Islet of Langerhans (tissue), 1 donor: ENCODE data around the gene SDK1.
A peak's percentile ranks its signal among the peaks of the same experiment; 100 is the strongest.

Experiments
- FAIRE-seq: peaks from one replicate; lab custom pipeline; 2011; peaks lifted over from hg19 to GRCh38; lab: Jason Lieb, UNC

SDK1 gene

GRCh38 chr7:3592401-3593134 lies 291.5 kb downstream of the SDK1 start:
- peak; percentile 71 for FAIRE-seq

GRCh38 chr7:3594901-3595300 lies 293.8 kb downstream of the SDK1 start:
- FAIRE-seq = no peak

GRCh38 chr7:3598854-3599253 lies 297.8 kb downstream of the SDK1 start:
- no peak for FAIRE-seq

DNA sequence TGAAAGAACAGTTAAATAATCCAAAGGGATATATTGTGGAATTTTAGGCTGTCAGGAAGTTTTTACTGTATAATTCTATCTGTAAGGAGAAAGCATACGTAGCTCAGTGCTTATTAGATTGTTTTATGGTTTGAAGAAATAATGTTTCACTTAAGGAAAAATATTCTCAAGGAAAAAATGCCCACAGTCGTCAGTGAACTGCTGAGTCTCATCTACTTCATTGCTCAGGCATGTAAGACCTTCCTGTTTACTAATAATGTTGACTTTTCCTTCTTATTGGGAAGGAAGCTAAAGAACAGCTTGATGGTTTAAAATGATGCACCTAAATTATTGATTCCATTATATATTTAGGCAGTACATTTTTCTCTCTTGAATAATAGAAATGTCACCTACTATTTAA lies 304.2 kb downstream of the SDK1 start:
- FAIRE-seq = peak; percentile 24

- FAIRE-seq = no peak
Observed at GRCh38 chr7:3606436-3606835, 305.4 kb downstream of the SDK1 start.

DNA sequence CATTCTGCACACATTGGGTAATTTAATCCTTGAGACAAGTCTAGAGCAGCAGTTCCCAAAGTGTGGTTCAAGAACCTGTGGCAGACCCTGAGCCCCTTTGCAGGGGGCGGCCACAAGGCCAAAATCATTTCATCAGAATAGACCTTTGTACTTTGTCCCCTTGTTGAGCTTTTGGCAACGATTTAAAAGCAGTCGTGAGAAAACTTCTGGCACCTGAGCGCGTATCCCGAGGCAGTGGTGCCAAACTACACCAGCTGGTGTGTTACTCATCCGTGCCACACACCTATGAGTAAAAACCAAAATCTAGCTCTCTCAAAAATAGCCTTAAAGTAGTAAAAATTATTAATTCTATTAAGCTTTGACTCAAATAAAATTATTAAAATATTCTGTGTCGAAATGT lies 306.8 kb downstream of the SDK1 start:
- FAIRE-seq = no peak

GRCh38 chr7:3616306-3616705 lies 315.3 kb downstream of the SDK1 start:
- FAIRE-seq = no peak

DNA sequence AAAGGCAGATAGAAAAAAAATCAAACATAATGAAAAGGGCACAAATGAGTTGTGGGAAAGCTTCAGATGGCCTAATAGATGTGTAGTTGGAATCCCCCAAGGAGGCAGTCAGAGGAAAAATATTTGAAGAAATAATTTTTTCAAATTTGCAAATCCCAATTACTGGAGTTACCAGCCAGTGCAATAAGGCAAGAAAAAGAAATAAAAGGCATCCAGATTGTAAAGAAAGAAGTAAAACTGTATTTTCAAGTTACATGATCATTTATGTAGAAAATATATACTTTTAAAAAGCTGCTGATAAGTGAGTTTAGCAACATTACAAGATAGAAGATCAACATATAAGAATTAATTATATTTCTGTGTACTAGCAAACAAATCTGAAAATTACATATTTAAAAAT lies 329.0 kb downstream of the SDK1 start:
- FAIRE-seq = no peak

DNA sequence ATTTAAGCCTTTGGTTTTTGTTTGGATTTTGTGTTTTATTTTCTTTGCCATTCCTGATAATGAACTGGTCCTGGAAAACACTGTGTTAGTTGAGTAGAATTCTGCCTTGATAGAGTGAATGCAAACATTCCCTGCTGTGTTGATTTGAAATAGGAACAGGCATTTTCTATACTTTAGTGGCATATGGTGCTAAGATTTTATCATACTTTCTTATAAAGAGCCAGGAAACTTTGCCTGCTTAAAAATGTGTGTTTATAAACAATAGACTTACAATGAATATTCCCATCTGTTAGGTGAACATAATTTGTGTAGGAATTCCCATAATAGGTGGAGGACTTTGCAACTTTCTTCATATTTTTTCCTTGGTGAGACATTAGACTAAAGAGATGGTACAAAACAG lies 333.3 kb downstream of the SDK1 start:
- FAIRE-seq = no peak

DNA sequence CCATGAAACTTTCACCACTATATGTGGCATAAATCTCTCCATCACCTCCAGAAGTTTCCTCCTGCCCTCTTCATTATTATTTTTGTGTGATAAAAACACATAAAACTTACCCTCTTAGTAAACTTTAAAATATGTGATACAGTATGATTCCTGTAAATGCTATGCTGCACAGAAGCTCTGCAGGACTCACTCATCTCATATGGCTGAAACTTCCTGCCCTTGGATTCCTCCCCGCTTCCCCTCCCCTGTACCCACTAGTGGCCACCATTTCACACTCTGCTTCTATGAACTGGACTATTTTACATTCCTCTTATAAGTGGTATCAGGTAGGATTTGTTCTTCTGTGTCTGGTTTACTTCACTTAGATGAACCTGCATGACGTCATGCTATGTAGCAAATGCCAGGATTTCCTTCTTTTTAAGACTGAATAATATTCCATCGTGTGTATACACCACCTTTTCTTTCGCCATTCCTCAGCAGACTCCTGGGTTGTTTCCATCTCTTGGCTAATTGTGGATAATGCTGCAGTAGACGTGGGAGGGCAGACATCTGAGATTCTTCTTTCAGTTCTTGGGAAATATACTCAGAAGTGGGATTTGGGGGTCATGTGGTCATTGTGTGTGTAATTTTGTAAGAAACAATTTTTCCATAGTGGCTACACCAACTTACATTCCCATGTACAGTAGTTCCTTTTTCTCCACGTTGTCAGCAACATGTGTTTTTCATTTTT lies 335.2 kb downstream of the SDK1 start:
- FAIRE-seq = no peak

GRCh38 chr7:3639253-3639652 lies 338.2 kb downstream of the SDK1 start:
- no peak for FAIRE-seq

DNA sequence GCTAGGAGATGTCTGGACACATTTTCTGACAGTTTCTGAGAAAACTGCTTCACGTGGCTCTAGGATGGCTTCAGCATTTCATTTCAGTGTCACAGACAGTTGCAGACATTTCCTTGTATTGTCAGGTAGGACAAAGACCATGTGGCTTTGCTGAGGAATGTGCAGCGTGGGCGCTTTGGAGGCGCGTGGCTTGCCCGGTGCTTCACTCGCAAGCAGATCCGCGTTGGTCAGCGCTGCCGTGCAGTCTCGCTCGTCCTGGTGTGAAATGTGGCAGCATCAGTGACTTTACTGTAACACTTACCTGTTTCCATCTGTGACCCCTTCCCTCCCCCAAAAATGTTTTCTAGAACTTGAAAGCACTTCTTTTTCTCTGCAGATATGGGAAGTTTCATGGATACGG lies 340.5 kb downstream of the SDK1 start:
- no peak for FAIRE-seq

GRCh38 chr7:3643091-3643490 lies 342.0 kb downstream of the SDK1 start:
- no peak for FAIRE-seq

- FAIRE-seq = no peak
Observed at GRCh38 chr7:3648276-3648675, 347.2 kb downstream of the SDK1 start.

GRCh38 chr7:3649250-3649649 lies 348.2 kb downstream of the SDK1 start:
- FAIRE-seq = no peak

DNA sequence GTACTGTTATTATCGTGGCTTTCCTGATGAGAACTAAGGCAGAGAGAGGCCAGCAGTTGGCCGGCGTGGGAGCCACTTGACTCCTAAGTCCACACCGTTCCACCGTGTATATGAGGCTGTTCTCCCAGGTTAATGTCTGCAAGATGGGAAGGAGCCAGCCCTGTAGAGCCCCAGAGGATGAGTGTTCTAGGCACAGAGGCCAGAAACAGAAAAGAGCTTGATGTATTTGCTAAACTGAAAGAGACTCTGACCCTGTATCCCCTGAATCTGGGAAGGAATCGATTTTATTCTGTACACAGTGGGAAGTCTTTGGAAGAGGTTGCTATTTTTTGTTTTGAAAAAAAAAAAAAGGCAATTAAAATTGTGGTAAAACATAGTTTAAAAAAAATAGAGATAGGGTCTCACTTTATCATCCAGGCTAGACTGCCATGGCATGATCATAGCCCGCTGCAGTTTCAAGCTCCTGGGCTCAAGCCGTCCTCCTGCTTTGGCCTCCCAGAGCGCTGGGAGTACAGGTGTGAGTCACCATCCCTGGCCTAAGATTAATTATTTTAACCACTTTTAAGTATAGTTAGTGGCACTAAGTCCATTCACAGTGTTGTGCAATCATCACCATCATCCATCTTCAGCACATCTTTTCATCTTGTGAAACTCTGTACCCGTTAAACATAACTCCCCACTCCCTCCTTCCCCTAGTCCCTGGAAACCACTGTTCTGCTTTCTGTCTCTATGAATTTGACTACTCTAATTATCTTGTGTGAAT lies 348.8 kb downstream of the SDK1 start:
- FAIRE-seq = no peak

DNA sequence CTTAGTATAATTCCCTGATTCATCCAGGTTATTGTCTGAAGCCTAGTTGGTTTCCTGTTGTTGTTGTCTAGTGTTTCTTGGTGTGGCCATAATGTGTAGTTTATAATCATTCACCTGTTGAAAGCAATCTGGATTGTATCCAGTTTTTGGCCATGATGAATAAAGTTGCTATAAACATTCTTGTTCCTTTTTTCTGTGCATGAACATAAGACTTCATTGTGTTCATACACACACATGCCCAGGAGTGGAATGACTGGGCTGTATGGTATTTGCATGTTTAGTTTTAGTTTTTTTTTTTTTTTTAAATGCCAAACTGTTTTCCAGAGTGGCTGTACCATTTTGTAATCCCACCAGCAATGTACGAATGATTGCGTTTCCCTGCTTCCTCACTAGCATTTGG lies 349.8 kb downstream of the SDK1 start:
- FAIRE-seq = no peak

DNA sequence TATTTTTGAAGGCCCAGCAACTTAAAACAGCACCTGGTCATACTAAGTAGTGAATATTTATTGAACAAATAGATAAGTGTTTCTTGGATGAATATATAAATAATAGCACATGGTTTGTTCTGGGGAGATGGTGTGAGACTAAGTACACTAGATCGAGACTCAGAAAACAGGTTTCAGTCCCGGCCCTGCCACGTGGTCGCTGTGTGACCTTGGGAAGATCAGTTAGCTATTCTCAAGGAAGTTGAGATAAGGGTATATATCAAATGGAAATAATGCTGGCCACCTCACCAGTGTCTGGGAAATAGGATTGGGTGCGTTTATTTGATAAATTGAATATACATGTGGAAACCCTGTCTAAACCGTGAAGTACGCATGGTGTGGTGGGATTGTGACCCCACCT lies 354.6 kb downstream of the SDK1 start:
- no peak for FAIRE-seq

GRCh38 chr7:3657206-3657605 lies 356.2 kb downstream of the SDK1 start:
- FAIRE-seq = no peak

DNA sequence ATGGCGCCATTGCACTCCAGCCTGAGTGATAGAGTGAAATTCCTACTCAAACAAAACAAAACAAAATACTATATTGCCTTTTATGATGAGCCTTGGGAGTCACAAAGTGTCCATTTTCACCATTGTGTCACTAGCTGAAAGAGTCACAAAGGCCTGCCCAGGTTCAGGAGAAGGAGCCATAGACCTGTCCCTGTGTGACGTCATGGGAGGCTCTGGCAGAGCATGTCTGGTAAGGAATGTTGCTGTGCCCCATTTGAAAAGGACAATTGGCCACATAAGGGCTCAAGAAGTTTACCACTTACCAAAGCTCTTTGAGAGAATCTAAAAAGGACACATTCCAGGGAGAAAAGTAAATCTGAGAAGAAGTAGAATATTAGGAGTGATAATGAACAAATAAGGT lies 367.7 kb downstream of the SDK1 start:
- no peak for FAIRE-seq

DNA sequence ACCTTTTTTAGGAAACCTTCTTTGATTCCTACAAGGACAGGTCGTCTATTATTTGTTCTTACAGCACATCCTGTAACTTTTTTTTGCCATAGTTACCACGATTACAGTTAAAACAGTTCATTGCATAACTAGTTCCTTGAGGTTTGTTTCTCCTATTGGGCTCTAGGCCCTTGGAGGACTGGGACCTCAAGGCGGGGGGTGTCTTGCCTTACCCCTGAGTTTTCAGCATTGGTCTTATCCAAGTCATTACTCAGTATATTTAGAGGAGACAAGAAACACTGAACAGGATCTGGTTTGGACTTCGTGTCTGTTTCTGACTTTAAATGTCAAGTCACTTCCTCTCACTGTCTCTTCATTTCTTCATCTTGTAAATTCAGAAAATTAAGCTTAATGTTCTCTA lies 369.8 kb downstream of the SDK1 start:
- FAIRE-seq = no peak

DNA sequence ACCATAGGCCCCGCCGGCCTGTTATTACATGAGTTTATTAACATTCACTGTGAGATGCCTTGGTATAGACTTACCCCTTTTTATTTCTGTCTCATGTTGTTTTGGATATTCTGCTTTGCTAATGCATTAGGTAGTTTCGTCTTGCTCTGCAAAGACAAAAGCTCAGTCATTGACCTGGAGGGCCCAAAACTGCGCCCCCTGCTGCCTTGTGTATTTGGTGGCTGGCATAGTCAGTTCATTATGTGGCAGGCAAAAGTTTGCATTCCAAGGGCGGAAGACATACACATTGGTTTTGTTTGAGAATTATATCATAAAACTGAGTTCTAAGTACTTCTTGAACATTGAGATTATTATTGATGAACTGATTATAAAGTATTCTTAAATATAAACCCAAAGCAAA lies 372.5 kb downstream of the SDK1 start:
- FAIRE-seq = peak; percentile 30

DNA sequence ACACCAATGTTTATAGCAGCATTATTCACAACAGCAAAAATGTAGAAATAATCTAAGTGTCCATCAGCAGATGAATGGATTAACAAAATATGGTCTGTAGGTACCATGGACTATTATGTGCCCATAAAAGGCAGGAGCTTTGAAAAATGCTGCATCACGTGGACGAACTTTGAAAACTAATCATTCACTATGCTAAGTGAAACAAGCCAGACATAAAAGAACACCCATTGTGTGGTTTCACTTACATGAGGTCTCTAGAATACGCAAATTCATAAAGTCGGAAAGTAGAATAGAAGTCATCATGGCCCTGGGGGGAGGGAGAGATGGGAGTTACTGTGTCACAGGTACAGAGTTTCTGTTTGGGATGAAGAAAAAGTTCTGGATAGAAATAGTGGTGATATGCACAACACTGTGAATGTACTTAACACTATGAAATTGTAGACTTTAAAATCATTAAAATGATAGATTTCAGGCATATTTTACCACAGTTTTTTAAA lies 377.3 kb downstream of the SDK1 start:
- no peak for FAIRE-seq
